Activated naive CD4-positive, alpha-beta T cell treated with anti-CD3 and anti-CD28 coated beads for 36 hours (primary cell): ENCODE measurements around the gene ELP2. TPM values are rescaled to one million over a fixed set of nuclear protein-coding genes. Genes with fewer than 3 reads are reported as not detected.

Source experiments
- CTCF ChIA-PET: fragments of 350-600 bp; sonication (Branson Sonifier 250); formaldehyde crosslinking; loops from one replicate; lab custom pipeline; 2021; ENCODE audit warnings: antibody characterized with exemption; lab: Charles Lee
- DNase-seq: peaks from one replicate; pipeline ENCODE4 v3.0.0-alpha.2; 2020
- H3K27ac Mint-ChIP-seq: one replicate; pipeline ENCODE4 v1.8.0; 2021; ENCODE audit warnings: mild to moderate bottlenecking, mixed read lengths
- H3K27me3 Mint-ChIP-seq: one replicate; pipeline ENCODE4 v1.8.0; 2021; ENCODE audit warnings: low read depth, mixed read lengths
- H3K36me3 Mint-ChIP-seq: one replicate; pipeline ENCODE4 v1.8.0; 2021; ENCODE audit warnings: low read depth, mixed read lengths
- H3K4me1 Mint-ChIP-seq: one replicate; pipeline ENCODE4 v1.8.0; 2021; ENCODE audit warnings: low read depth, mixed read lengths
- H3K4me3 Mint-ChIP-seq: one replicate; pipeline ENCODE4 v1.8.0; 2021; ENCODE audit warnings: mild to moderate bottlenecking, moderate library complexity, mixed read lengths
- H3K9me3 Mint-ChIP-seq: one replicate; pipeline ENCODE4 v1.8.0; 2021; ENCODE audit warnings: mixed read lengths
- intact Hi-C: fragments of 100-400 bp; cut with micrococcal nuclease; formaldehyde crosslinking; loops from one replicate; pipeline ENCODE4 v1.15.1; 2023
- total RNA-seq, 2 experiments: library from RNA; stranded (reverse); gene quantifications; one replicate each; pipeline ENCODE4 v1.2.3, GENCODE V29; 2021

Gene ELP2
- total RNA-seq, 2 experiments from 2014 or later, result 90.1 to 92.0 TPM

- H3K36me3 Mint-ChIP-seq, result peaks cover 22% of the 10 kb centered on the region
- CTCF ChIA-PET, result interaction anchor here (0.7 to 1.6 kb wide), 3 partner anchors 8 to 111 kb away, joined by 3 to 5 read pairs (median 4); no protein-coding TSS in a partner anchor
- H3K27me3 Mint-ChIP-seq, result no peaks in the 10 kb centered on the region
Measured at GRCh38 chr18:36127836-36128529, 1.7 kb upstream of the ELP2 start.

GRCh38 chr18:36128530-36128870 lies 1.2 kb upstream of the ELP2 start:
- Mint-ChIP-seq H3K4me3 (peak overlapping the region; percentile 91), H3K4me1 (peaks cover 56% of the 10 kb centered on the region), H3K9me3 (no peaks in the 10 kb centered on the region), H3K36me3 (peaks cover 20% of the 10 kb centered on the region), H3K27ac (no peak overlapping the region), H3K27me3 (no peaks in the 10 kb centered on the region)
- CTCF ChIA-PET, result interaction anchor here (0.7 to 1.6 kb wide), 3 partner anchors 9 to 111 kb away, joined by 3 to 5 read pairs (median 4); no protein-coding TSS in a partner anchor
- intact Hi-C loops, result loop anchor here (5.0 to 10.0 kb wide), 3 partner anchors 34 to 1084 kb away; partner anchors contain the start of gene MAPRE2
- no peak for DNase-seq

More at GRCh38 chr18:36127836-36128529, 1.7 kb upstream of the ELP2 start:
- DNase-seq, result no peak
- Mint-ChIP-seq H3K9me3 (no peaks in the 10 kb centered on the region), H3K4me3 (peak overlapping the region; percentile 91), H3K4me1 (peaks cover 57% of the 10 kb centered on the region), H3K27ac (peak overlapping the region; percentile 4)
- intact Hi-C loops, result loop anchor here (5.0 to 10.0 kb wide), 3 partner anchors 34 to 1083 kb away; partner anchors contain the start of gene MAPRE2

- no peaks in the 10 kb centered on the region for H3K9me3 Mint-ChIP-seq
- peaks cover 21% of the 10 kb centered on the region for H3K36me3 Mint-ChIP-seq
- peak overlapping the region; percentile 91 for H3K4me3 Mint-ChIP-seq
- CTCF ChIA-PET, result interaction anchor here (1.4 to 1.6 kb wide), 2 partner anchors 9 to 111 kb away, joined by 3 to 4 read pairs; no protein-coding TSS in a partner anchor
- H3K27ac Mint-ChIP-seq, result peak overlapping the region; percentile 92
- H3K4me1 Mint-ChIP-seq, result peaks cover 56% of the 10 kb centered on the region
- intact Hi-C loops, result loop anchor here (1.0 to 10.0 kb wide), 12 partner anchors 33 to 1084 kb away; partner anchors contain the start of genes INO80C, KIAA1328, MAPRE2 and MOCOS
- DNase-seq, result no peak
- no peaks in the 10 kb centered on the region for H3K27me3 Mint-ChIP-seq
Measured at GRCh38 chr18:36128907-36129299, 796 bp upstream of the ELP2 start.

GRCh38 chr18:36130039-36130831 lies 536 bp downstream of the ELP2 start:
- intact Hi-C loops, result loop anchor here (10.0 kb wide), 1 partner anchor 545 kb away; the partner anchor contains the start of gene GALNT1
- CTCF ChIA-PET, result interaction anchor here (1.0 kb wide), 1 partner anchor 12 kb away, joined by 4 read pairs; no protein-coding TSS in a partner anchor
- no peaks in the 10 kb centered on the region for H3K27me3 Mint-ChIP-seq
- peak overlapping the region; percentile 91 for H3K4me3 Mint-ChIP-seq
- H3K4me1 Mint-ChIP-seq, result peaks cover 54% of the 10 kb centered on the region
- peak overlapping the region; percentile 92 for H3K27ac Mint-ChIP-seq
- DNase-seq, result peak; percentile 13
- no peaks in the 10 kb centered on the region for H3K9me3 Mint-ChIP-seq
- peaks cover 18% of the 10 kb centered on the region for H3K36me3 Mint-ChIP-seq

GRCh38 chr18:36130883-36131653 lies 1.4 kb downstream of the ELP2 start:
- no peaks in the 10 kb centered on the region for H3K27me3 Mint-ChIP-seq
- peaks cover 56% of the 10 kb centered on the region for H3K4me1 Mint-ChIP-seq
- H3K9me3 Mint-ChIP-seq, result no peaks in the 10 kb centered on the region
- no peak for DNase-seq
- H3K4me3 Mint-ChIP-seq, result peak overlapping the region; percentile 91
- no peak overlapping the region for H3K27ac Mint-ChIP-seq
- H3K36me3 Mint-ChIP-seq, result peaks cover 18% of the 10 kb centered on the region
- intact Hi-C loops, result loop anchor here (10.0 kb wide), 1 partner anchor 546 kb away; the partner anchor contains the start of gene GALNT1
- CTCF ChIA-PET, result interaction anchor here (0.6 to 1.0 kb wide), 2 partner anchors 12 to 160 kb away, joined by 3 to 4 read pairs; no protein-coding TSS in a partner anchor

- Mint-ChIP-seq H3K27ac (no peak overlapping the region), H3K9me3 (no peaks in the 10 kb centered on the region), H3K4me3 (peak overlapping the region; percentile 45), H3K27me3 (no peaks in the 10 kb centered on the region), H3K36me3 (peaks cover 15% of the 10 kb centered on the region), H3K4me1 (peaks cover 50% of the 10 kb centered on the region)
- DNase-seq, result no peak
- intact Hi-C loops, result loop anchor here (1.0 to 10.0 kb wide), 2 partner anchors 10 to 547 kb away; partner anchors contain the start of gene GALNT1
- CTCF ChIA-PET, result no interaction called here
Measured at GRCh38 chr18:36131692-36132483, 2.2 kb downstream of the ELP2 start.

- H3K4me1 Mint-ChIP-seq, result peaks cover 47% of the 10 kb centered on the region
- CTCF ChIA-PET, result no interaction called here
- intact Hi-C loops, result loop anchor here (1.0 to 10.0 kb wide), 2 partner anchors 10 to 548 kb away; partner anchors contain the start of gene GALNT1
- peaks cover 20% of the 10 kb centered on the region for H3K36me3 Mint-ChIP-seq
- no peaks in the 10 kb centered on the region for H3K9me3 Mint-ChIP-seq
- no peaks in the 10 kb centered on the region for H3K27me3 Mint-ChIP-seq
- no peak overlapping the region for H3K27ac Mint-ChIP-seq
- DNase-seq, result peak; percentile 8
- peak overlapping the region; percentile 45 for H3K4me3 Mint-ChIP-seq
Measured at GRCh38 chr18:36132756-36133155, 3.1 kb downstream of the ELP2 start.

- Mint-ChIP-seq H3K9me3 (no peaks in the 10 kb centered on the region), H3K36me3 (peaks cover 28% of the 10 kb centered on the region), H3K4me1 (peaks cover 39% of the 10 kb centered on the region), H3K4me3 (no peak overlapping the region), H3K27me3 (no peaks in the 10 kb centered on the region), H3K27ac (no peak overlapping the region)
- CTCF ChIA-PET, result no interaction called here
- no peak for DNase-seq
- intact Hi-C loops, result loop anchor here (10.0 kb wide), 1 partner anchor 550 kb away; the partner anchor contains the start of gene GALNT1
Measured at GRCh38 chr18:36135264-36135663, 5.6 kb downstream of the ELP2 start.

GRCh38 chr18:36139245-36139644 lies 9.5 kb downstream of the ELP2 start:
- Mint-ChIP-seq H3K36me3 (peaks cover 34% of the 10 kb centered on the region), H3K27ac (no peak overlapping the region), H3K27me3 (no peaks in the 10 kb centered on the region), H3K4me1 (peaks cover 18% of the 10 kb centered on the region), H3K4me3 (no peak overlapping the region), H3K9me3 (no peaks in the 10 kb centered on the region)
- no peak for DNase-seq
- intact Hi-C loops, result loop anchor here (10.0 kb wide), 1 partner anchor 554 kb away; the partner anchor contains the start of gene GALNT1
- CTCF ChIA-PET, result interaction anchor here (0.6 to 1.1 kb wide), 2 partner anchors 122 to 1047 kb away, joined by 3 read pairs; no protein-coding TSS in a partner anchor

- Mint-ChIP-seq H3K36me3 (peaks cover 34% of the 10 kb centered on the region), H3K4me3 (no peak overlapping the region), H3K27me3 (no peaks in the 10 kb centered on the region), H3K4me1 (peaks cover 11% of the 10 kb centered on the region), H3K9me3 (no peaks in the 10 kb centered on the region), H3K27ac (no peak overlapping the region)
- CTCF ChIA-PET, result no interaction called here
- no peak for DNase-seq
- intact Hi-C loops, result no loop called here
Measured at GRCh38 chr18:36141576-36141975, 11.9 kb downstream of the ELP2 start.
